Renal cortical epithelial cell (primary cell): ENCODE results near the gene TBC1D22A. TPM values are rescaled to one million over a fixed set of nuclear protein-coding genes. Genes with fewer than 3 reads are reported as not detected.
A peak's percentile ranks its signal among the peaks of the same experiment; 100 is the strongest.

Source experiments
- DNase-seq: peaks from one replicate; pipeline ENCODE4 v3.0.0-alpha.2; 2011; ENCODE audit warnings: low read depth
- total RNA-seq: library from RNA; depleted of rRNA; stranded (reverse); fragments of >200 nt; gene quantifications from 2 replicates; pipeline ENCODE4 v1.2.3, GENCODE V29; 2014

Gene TBC1D22A
- total RNA-seq, 1 donor from 2014 or later, result 20.0 TPM

- no peak for DNase-seq
These were observed 72.8 kb downstream of the TBC1D22A start for GRCh38 chr22:46835288-46835687.

GRCh38 chr22:46835693-46836092, 73.2 kb downstream of the TBC1D22A start:
- no peak for DNase-seq

- DNase-seq, result no peak
These were observed 79.1 kb downstream of the TBC1D22A start for GRCh38 chr22:46841522-46841921.

- DNase-seq, result no peak
These were observed 80.2 kb downstream of the TBC1D22A start for GRCh38 chr22:46842606-46843005.

GRCh38 chr22:46843821-46844255, 81.4 kb downstream of the TBC1D22A start:
- DNase-seq, result no peak

GRCh38 chr22:46844606-46845210, 82.3 kb downstream of the TBC1D22A start:
- DNase-seq, result no peak

- DNase-seq, result no peak
These were observed 83.1 kb downstream of the TBC1D22A start for GRCh38 chr22:46845296-46846149.

- DNase-seq, result no peak
These were observed 83.8 kb downstream of the TBC1D22A start for GRCh38 chr22:46846150-46846831.

GRCh38 chr22:46846832-46847355, 84.4 kb downstream of the TBC1D22A start:
- no peak for DNase-seq

GRCh38 chr22:46848197-46848596, 85.7 kb downstream of the TBC1D22A start:
- DNase-seq, result peak; percentile 47

- no peak for DNase-seq
These were observed 86.7 kb downstream of the TBC1D22A start for GRCh38 chr22:46849101-46849500.

- no peak for DNase-seq
These were observed 87.5 kb downstream of the TBC1D22A start for GRCh38 chr22:46849951-46850350.

- DNase-seq, result no peak
These were observed 88.9 kb downstream of the TBC1D22A start for GRCh38 chr22:46851311-46851710.

GRCh38 chr22:46851941-46852340, 89.5 kb downstream of the TBC1D22A start:
- no peak for DNase-seq

GRCh38 chr22:46852771-46853170, 90.3 kb downstream of the TBC1D22A start:
- DNase-seq, result no peak

- DNase-seq, result no peak
These were observed 90.7 kb downstream of the TBC1D22A start for GRCh38 chr22:46853191-46853590.

- DNase-seq, result no peak
These were observed 91.8 kb downstream of the TBC1D22A start for GRCh38 chr22:46854125-46854870.

- no peak for DNase-seq
These were observed 93.2 kb downstream of the TBC1D22A start for GRCh38 chr22:46855681-46856080.

GRCh38 chr22:46856661-46857060, 94.2 kb downstream of the TBC1D22A start:
- no peak for DNase-seq

GRCh38 chr22:46857142-46857884, 94.9 kb downstream of the TBC1D22A start:
- no peak for DNase-seq

- no peak for DNase-seq
These were observed 95.4 kb downstream of the TBC1D22A start for GRCh38 chr22:46857885-46858143.
